GM23338 (cell line): Measurements from ENCODE around the gene PTMA.

Experiments used
- CREB1 ChIP-seq: fragments of 250-450 bp; sonication (Bioruptor Pico); IDR thresholded peaks from 2 replicates; pipeline ENCODE4 v1.5.0; 2020; ENCODE audit warnings: low read depth, mild to moderate bottlenecking, moderate library complexity
- CTCF ChIP-seq, 2 experiments: fragments of 200-600 bp in 1 of 2; sonication (generic) in 1 of 2; conservative IDR thresholded peaks; 2 replicates each; pipeline versions ENCODE4 v1.5.1 to v1.6.1; 2016 to 2017; ENCODE audit warnings: antibody characterized with exemption in 2 of 2, low read depth in 2 of 2, mild to moderate bottlenecking in 2 of 2, moderate library complexity in 1 of 2
- ETS1 ChIP-seq: IDR thresholded peaks from 2 replicates; pipeline ENCODE4 v1.6.1; 2016; ENCODE audit warnings: antibody characterized with exemption
- EZH2 ChIP-seq: fragments of 200-600 bp; sonication (generic); IDR thresholded peaks from one replicate; pipeline ENCODE4 v1.8.0; 2017; ENCODE audit warnings: antibody characterized with exemption, mild to moderate bottlenecking, low read depth; ENCODE audit not compliant: unreplicated experiment
- EZH2phosphoT487 ChIP-seq: fragments of 200-600 bp; sonication (generic); IDR thresholded peaks from one replicate; pipeline ENCODE4 v1.8.1; 2018; ENCODE audit warnings: antibody characterized with exemption; ENCODE audit not compliant: unreplicated experiment
- JUNB ChIP-seq: IDR thresholded peaks from one replicate; pipeline ENCODE4 v1.6.1; 2016; ENCODE audit warnings: antibody characterized with exemption; ENCODE audit not compliant: unreplicated experiment
- NANOG ChIP-seq: IDR thresholded peaks from 2 replicates; pipeline ENCODE4 v1.6.1; 2016; ENCODE audit warnings: antibody characterized with exemption, borderline replicate concordance
- POLR2AphosphoS5 ChIP-seq: IDR thresholded peaks from 2 replicates; pipeline ENCODE4 v1.6.1; 2016; ENCODE audit warnings: antibody characterized with exemption, low read depth
- STAT1 ChIP-seq: IDR thresholded peaks from one replicate; pipeline ENCODE4 v1.6.1; 2016; ENCODE audit warnings: antibody characterized with exemption; ENCODE audit not compliant: unreplicated experiment
- ZNF114 ChIP-seq: fragments of 250-450 bp; sonication (Bioruptor Pico); IDR thresholded peaks from 2 replicates; pipeline ENCODE4 v1.5.0; 2020; ENCODE audit warnings: mild to moderate bottlenecking, moderate library complexity
- ZNF331 ChIP-seq: fragments of 250-450 bp; sonication (Bioruptor Pico); IDR thresholded peaks from 2 replicates; pipeline ENCODE4 v1.5.0; 2020; ENCODE audit warnings: low read depth, mild to moderate bottlenecking, moderate library complexity
- TF ChIP-seq, protein P1 (sequence below): IDR thresholded peaks from one replicate; pipeline ENCODE4 v1.6.1; 2018; ENCODE audit warnings: antibody characterized with exemption; ENCODE audit not compliant: unreplicated experiment
- TF ChIP-seq, protein P2 (sequence below): fragments of 250-450 bp; sonication (Bioruptor Pico); IDR thresholded peaks from 2 replicates; pipeline ENCODE4 v1.5.0; 2020; ENCODE audit warnings: mild to moderate bottlenecking, moderate library complexity

DNA sequence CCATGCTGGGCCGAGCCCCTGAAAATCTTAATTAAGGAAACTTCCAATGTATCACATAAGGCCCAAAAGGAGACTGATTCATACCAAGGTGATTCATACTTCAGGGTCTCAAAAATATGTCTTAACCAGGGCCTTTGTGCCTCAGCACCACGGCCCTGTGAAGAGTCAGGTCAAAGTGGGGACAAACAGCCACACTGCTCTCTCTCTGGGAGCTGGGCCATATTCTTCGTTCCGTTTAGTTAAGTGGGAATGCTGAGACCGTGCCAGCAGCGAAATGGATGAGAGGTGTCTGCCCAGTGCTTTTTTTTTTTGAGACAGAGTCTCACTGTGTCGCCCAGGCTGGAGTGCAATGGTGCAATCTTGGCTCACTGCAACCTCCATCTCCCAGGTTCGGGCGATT is 9.3 kb upstream of the PTMA start:
- TF ChIP-seq CTCF (conservative IDR thresholded peaks at IDR 0.05; ENCODE audit: low read depth in 2 of 2) (no peak), EZH2phosphoT487 (no peak), EZH2 (no peak), POLR2AphosphoS5 (no peak), ETS1 (no peak), JUNB (no peak), CREB1 (CRISPR knock-in tag) (no peak), ZNF331 (CRISPR knock-in tag) (no peak), ZNF114 (CRISPR knock-in tag) (no peak), NANOG (no peak), STAT1 (no peak)
- TF ChIP-seq, protein P1, sequence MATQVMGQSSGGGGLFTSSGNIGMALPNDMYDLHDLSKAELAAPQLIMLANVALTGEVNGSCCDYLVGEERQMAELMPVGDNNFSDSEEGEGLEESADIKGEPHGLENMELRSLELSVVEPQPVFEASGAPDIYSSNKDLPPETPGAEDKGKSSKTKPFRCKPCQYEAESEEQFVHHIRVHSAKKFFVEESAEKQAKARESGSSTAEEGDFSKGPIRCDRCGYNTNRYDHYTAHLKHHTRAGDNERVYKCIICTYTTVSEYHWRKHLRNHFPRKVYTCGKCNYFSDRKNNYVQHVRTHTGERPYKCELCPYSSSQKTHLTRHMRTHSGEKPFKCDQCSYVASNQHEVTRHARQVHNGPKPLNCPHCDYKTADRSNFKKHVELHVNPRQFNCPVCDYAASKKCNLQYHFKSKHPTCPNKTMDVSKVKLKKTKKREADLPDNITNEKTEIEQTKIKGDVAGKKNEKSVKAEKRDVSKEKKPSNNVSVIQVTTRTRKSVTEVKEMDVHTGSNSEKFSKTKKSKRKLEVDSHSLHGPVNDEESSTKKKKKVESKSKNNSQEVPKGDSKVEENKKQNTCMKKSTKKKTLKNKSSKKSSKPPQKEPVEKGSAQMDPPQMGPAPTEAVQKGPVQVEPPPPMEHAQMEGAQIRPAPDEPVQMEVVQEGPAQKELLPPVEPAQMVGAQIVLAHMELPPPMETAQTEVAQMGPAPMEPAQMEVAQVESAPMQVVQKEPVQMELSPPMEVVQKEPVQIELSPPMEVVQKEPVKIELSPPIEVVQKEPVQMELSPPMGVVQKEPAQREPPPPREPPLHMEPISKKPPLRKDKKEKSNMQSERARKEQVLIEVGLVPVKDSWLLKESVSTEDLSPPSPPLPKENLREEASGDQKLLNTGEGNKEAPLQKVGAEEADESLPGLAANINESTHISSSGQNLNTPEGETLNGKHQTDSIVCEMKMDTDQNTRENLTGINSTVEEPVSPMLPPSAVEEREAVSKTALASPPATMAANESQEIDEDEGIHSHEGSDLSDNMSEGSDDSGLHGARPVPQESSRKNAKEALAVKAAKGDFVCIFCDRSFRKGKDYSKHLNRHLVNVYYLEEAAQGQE: no peak
- TF ChIP-seq, protein P2, sequence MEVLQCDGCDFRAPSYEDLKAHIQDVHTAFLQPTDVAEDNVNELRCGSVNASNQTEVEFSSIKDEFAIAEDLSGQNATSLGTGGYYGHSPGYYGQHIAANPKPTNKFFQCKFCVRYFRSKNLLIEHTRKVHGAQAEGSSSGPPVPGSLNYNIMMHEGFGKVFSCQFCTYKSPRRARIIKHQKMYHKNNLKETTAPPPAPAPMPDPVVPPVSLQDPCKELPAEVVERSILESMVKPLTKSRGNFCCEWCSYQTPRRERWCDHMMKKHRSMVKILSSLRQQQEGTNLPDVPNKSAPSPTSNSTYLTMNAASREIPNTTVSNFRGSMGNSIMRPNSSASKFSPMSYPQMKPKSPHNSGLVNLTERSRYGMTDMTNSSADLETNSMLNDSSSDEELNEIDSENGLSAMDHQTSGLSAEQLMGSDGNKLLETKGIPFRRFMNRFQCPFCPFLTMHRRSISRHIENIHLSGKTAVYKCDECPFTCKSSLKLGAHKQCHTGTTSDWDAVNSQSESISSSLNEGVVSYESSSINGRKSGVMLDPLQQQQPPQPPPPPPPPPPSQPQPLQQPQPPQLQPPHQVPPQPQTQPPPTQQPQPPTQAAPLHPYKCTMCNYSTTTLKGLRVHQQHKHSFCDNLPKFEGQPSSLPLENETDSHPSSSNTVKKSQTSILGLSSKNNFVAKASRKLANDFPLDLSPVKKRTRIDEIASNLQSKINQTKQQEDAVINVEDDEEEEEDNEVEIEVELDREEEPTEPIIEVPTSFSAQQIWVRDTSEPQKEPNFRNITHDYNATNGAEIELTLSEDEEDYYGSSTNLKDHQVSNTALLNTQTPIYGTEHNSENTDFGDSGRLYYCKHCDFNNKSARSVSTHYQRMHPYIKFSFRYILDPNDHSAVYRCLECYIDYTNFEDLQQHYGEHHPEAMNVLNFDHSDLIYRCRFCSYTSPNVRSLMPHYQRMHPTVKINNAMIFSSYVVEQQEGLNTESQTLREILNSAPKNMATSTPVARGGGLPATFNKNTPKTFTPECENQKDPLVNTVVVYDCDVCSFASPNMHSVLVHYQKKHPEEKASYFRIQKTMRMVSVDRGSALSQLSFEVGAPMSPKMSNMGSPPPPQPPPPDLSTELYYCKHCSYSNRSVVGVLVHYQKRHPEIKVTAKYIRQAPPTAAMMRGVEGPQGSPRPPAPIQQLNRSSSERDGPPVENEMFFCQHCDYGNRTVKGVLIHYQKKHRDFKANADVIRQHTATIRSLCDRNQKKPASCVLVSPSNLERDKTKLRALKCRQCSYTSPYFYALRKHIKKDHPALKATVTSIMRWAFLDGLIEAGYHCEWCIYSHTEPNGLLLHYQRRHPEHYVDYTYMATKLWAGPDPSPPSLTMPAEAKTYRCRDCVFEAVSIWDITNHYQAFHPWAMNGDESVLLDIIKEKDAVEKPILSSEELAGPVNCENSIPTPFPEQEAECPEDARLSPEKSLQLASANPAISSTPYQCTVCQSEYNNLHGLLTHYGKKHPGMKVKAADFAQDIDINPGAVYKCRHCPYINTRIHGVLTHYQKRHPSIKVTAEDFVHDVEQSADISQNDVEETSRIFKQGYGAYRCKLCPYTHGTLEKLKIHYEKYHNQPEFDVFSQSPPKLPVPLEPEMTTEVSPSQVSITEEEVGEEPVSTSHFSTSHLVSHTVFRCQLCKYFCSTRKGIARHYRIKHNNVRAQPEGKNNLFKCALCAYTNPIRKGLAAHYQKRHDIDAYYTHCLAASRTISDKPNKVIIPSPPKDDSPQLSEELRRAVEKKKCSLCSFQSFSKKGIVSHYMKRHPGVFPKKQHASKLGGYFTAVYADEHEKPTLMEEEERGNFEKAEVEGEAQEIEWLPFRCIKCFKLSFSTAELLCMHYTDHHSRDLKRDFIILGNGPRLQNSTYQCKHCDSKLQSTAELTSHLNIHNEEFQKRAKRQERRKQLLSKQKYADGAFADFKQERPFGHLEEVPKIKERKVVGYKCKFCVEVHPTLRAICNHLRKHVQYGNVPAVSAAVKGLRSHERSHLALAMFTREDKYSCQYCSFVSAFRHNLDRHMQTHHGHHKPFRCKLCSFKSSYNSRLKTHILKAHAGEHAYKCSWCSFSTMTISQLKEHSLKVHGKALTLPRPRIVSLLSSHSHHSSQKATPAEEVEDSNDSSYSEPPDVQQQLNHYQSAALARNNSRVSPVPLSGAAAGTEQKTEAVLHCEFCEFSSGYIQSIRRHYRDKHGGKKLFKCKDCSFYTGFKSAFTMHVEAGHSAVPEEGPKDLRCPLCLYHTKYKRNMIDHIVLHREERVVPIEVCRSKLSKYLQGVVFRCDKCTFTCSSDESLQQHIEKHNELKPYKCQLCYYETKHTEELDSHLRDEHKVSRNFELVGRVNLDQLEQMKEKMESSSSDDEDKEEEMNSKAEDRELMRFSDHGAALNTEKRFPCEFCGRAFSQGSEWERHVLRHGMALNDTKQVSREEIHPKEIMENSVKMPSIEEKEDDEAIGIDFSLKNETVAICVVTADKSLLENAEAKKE (CRISPR knock-in tag): no peak
